GDM1 (cell line): Measurements from ENCODE around the gene SVOPL.
"Not testable (repeated sequence)": the region's sequence is repeated elsewhere in the genome, so short reads cannot be mapped to it uniquely, and the experiment has no call there.

ENCODE experiments used
- DNase-seq: peaks from one replicate; lab custom pipeline; 2025; lab: John Stamatoyannopoulos, UW

Gene SVOPL, protein sequence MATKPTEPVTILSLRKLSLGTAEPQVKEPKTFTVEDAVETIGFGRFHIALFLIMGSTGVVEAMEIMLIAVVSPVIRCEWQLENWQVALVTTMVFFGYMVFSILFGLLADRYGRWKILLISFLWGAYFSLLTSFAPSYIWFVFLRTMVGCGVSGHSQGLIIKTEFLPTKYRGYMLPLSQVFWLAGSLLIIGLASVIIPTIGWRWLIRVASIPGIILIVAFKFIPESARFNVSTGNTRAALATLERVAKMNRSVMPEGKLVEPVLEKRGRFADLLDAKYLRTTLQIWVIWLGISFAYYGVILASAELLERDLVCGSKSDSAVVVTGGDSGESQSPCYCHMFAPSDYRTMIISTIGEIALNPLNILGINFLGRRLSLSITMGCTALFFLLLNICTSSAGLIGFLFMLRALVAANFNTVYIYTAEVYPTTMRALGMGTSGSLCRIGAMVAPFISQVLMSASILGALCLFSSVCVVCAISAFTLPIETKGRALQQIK

DNA sequence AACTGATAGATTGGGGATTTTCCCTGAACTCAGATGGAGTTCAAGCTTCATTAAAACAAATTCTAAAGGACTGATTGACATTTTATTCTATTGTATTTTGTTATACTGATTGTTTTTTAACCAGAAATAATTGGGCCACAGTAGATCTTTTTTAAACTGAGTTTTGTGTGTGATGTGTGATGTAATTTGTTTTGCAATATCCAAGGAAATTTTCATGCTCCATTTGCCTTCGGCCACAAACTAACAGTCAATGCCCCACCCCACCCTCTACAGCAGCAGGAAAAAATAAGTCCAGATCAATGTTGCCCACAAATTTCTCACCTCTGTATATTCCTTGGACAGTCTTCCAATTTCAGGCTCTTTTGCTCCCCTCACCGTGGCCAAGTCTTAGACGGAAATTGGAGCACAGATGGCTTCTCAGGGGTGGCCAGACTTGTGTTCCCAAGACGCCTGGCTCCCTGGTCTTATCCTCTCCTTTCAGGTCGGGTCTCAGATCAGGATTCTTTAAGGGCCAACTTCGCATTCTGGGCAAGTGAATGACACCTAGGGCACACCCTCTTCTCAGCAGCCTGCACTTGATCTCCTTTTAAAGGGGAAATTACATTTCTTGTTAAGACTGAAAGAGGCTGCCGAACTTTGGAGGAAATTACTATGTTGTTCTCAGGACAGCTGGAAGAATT, at the start of gene SVOPL:
TSS of gene SVOPL (minus strand) at position 506 of the 680 bp plus-strand sequence. CDS start 22,317 bp downstream, outside the sequence.
- DNase-seq: no peak

- no peak for DNase-seq
Measured at GRCh38 chr7:138750473-138750872, 49.3 kb upstream of the SVOPL start.

- DNase-seq: no peak
Measured at GRCh38 chr7:138749960-138750359, 48.8 kb upstream of the SVOPL start.

GRCh38 chr7:138748666-138749065, 47.5 kb upstream of the SVOPL start:
- DNase-seq: no peak

DNA sequence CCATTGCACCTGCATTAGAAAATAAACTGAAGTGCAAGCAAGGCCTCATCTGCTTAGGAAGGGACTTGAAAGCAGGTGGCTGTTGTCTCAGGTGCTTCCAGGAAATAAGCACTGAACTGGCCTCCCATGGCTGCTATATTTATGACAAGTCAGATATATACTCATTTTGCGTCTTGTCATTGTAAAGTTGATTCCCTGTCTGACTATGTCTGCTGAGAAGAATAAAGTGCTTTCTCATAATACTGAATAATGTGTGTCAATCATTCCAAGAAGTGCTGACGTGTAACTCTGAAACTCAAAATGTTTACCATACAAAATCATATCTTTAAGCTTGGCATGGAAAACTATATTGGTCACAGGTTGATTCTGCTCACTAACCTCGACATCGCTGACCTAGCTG, 44.9 kb upstream of the SVOPL start:
- no peak for DNase-seq

DNA sequence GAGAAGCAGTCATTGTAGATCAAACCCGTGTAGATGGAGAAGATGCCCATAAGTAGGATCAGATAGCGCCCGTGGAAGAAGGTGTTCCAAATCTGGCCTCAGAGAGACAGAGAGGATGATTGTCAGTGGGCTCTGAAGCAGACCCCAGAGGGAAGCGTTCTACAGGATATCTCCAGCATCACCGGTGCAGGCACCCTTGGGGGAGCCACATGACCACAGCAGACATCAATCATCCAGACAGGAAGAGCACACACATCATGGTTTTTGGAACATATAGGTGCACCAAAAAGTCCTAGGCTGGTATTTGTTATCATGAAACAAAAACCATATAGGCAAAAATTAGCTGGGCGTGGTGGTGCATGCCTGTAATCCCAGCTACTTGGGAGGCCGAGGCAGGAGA, 44.0 kb upstream of the SVOPL start:
- no peak for DNase-seq

GRCh38 chr7:138741453-138741735, 40.2 kb upstream of the SVOPL start:
- no peak for DNase-seq

GRCh38 chr7:138739859-138740258, 38.7 kb upstream of the SVOPL start:
- no peak for DNase-seq

- peak; percentile 82 for DNase-seq
Measured at GRCh38 chr7:138738551-138739335, 37.6 kb upstream of the SVOPL start.

DNA sequence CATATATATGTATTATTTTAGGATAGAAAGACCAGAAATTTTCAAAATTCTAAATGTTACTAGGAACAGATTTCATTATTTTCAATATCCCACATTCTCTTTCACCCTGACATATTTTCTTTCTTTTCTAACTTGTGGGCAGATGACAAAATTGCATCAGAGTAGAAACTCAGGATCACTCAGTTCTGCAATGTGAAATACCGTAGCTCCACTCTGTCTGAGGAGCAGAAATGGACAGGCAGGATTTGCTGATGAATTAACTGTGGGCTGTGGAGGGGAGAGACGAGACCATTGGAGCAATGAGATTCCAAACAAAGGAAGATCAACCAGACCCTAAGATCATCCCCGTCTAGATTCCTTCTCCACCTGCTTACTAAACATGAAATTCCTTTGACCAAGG, 37.0 kb upstream of the SVOPL start:
- no peak for DNase-seq

DNA sequence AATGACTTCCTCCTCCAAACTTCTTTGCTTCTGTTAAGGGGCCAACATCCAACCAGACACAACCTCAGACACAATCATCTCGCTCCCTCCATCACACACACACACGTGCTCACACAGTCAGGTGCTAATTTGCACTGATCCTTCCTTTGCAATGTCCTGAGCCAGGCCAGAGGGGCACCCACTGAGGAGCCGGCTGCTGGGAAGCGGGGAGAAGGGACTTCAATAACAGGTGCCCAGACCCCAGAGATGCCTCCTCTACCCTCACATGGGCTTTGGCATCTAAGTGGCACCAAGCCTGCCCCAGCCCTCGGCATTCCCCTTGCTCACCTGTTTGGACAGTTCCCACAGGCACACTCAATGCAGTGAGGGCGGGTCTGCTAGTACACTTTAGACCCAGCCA, 34.2 kb upstream of the SVOPL start:
- DNase-seq: no peak

GRCh38 chr7:138731733-138732132, 30.6 kb upstream of the SVOPL start:
- not testable (repeated sequence) for DNase-seq

GRCh38 chr7:138729444-138729843, 28.3 kb upstream of the SVOPL start:
- DNase-seq: no peak

DNA sequence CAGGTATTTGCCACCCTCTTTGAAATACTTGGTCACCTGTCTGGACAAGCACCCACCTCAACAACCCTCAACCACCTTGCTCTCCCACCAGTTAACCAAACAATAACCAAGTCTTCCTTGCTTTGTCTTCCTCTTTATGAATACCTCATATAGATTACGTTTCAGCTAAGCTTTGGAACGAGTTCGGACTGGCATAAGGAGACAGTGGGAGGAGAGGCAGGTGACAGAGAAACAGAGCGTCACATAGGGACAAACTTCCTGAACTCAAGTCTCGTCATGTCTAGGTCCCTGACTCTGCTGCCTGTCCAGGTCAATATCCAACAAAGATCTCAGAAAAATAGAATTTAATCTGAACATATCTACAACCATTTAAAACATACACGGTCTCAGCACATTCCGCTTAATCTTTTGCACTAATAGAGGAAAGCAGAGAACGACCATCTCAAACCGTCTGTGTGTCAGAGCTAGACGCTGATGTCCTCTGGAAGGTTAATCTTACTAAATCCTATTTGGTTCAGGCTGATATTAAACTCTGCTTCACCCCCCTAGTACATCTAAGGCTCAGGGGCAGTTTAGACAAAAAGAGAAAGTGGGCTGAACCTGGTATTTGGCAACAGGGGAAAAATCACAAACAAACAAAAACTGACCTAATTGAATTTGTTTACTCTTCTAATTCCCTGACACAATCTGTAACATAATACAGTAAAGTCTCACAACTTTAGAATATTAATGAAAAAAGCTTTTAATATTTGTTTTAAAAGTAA, 26.4 kb upstream of the SVOPL start:
- DNase-seq: no peak

DNA sequence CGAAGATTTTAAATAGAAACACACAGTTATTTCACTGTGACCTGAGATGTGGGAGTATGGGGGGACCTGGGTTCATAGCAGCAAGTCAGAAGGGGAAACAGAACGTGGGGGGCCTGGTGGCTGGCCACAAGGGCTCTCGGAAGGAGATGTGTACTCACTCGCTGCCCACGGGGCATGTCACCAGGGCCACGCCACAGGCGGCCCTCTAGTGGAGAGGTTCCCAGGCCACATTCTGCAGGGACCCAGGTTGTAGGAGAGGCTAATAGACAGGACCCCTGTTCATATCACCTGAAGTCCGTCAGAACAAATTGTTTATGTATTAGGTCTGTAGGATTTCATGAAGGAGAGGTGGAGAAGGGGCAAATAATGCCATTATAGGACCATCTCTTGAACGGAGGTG, 25.1 kb upstream of the SVOPL start:
- DNase-seq: no peak

DNA sequence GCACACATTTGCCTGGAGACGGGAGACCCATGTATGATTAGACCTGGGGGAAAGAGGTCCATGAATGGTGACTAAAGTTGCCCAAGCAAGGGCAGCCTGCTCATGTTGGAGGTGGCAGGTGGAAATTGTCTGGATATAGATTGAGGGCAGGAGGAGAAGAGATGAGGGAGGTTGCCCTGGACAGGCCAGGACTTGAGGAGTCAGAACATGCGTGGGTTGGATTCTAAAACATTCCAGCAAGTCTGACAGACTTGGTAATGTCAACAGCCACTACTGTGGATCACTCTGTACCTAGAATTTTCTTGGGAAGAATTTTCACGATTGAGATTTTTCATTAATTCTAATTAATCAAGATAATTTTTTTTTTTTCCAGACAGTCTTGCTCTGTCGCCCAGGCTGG, 19.1 kb upstream of the SVOPL start:
- DNase-seq: no peak

GRCh38 chr7:138716889-138717288, 15.7 kb upstream of the SVOPL start:
- DNase-seq: no peak

DNA sequence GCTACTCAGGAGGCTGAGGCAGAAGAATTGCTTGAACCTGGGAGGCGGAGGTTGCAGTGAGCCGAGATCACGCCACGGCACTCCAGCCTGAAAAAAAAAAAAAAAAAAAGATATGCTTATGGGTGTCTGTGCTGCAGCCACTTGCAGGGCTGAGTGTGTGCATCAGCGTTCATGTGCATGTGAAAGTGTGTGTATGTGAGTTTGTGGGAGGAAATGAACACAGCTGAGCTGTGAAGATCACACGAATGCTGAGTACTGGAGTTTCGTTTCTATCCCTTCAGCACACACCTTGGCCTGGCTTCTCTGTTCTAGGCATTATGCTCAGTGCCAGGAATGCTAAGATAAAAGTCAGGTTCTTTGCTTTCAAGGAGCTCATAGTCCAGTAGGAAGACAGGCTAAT, 12.0 kb upstream of the SVOPL start:
- DNase-seq: no peak

DNA sequence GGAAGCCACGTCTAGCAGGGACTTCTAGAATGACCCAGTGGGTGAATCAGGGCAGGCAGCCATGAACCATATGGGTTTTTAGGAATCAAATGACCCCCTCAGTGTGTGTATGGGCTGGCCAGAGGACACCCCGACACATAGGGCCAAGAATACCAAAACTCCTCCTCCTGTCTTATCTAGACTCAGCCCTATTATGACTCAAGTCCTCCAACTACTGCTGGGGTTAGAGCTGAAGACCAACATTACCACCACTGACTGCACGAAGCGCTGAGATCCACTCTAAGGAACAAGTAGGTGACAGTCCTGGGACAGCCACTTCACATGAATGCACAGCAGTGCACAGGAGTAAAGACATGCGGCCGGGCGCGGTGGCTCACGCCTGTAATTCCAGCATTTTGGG, 11.5 kb upstream of the SVOPL start:
- DNase-seq: no peak

- no peak for DNase-seq
Measured at GRCh38 chr7:138710536-138711385, 9.6 kb upstream of the SVOPL start.

DNA sequence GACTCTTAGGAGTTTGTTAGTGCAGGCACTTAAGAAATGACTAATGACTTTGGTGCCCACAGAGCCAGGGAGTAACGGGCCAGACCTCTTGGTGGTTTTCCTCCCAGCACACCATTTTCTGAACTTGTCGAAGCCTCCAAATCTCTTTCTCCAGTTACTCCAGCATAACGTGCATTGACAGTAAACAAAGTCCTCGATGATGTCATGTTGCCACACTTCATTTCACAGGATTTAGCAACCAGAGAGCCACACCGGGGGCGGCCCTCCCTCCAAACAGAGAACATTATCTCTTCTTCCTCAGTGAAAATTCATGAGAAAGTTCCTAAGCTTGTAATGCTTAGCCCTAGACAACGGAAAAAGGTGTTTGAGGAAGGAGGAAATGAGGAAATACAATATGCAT, 4.0 kb upstream of the SVOPL start:
- peak; percentile 61 for DNase-seq
